CD8-positive, alpha-beta memory T cell (primary cell): ENCODE measurements around the gene PLS1. TPM values are rescaled to one million over a fixed set of nuclear protein-coding genes. Genes with fewer than 3 reads are reported as not detected.

Source experiments
- CTCF ChIA-PET: fragments of 350-600 bp; sonication (Branson Sonifier 250); formaldehyde crosslinking; loops from one replicate; lab custom pipeline; 2021; ENCODE audit warnings: antibody characterized with exemption; lab: Charles Lee
- POLR2A ChIA-PET: fragments of 350-600 bp; sonication (Branson Sonifier 250); formaldehyde crosslinking; loops from one replicate; lab custom pipeline; 2021; ENCODE audit warnings: antibody characterized with exemption; lab: Charles Lee
- DNase-seq, 5 donors: peaks; one replicate each; pipeline versions ENCODE4 v3.0.0 to v3.0.0-alpha.2; 2020 to 2022; ENCODE audit warnings: mixed read lengths in 1 of 5
- H3K27ac ChIP-seq: one replicate; pipeline ENCODE4 v1.7.0; 2013; ENCODE audit warnings: low read depth, mild to moderate bottlenecking, low read length, moderate library complexity
- H3K27me3 ChIP-seq: 2 replicates; pipeline ENCODE4 v1.7.0; 2013; ENCODE audit warnings: low read length, mild to moderate bottlenecking; ENCODE audit not compliant: insufficient read depth, poor library complexity, severe bottlenecking
- H3K36me3 ChIP-seq: 2 replicates; pipeline ENCODE4 v1.7.0; 2013; ENCODE audit warnings: mild to moderate bottlenecking, low read length, moderate library complexity; ENCODE audit not compliant: insufficient read depth
- H3K4me1 ChIP-seq: 2 replicates; pipeline ENCODE4 v1.7.0; 2013; ENCODE audit warnings: mild to moderate bottlenecking, low read length, moderate library complexity; ENCODE audit not compliant: insufficient read depth
- H3K4me3 ChIP-seq: 2 replicates; pipeline ENCODE4 v1.7.0; 2013; ENCODE audit warnings: mild to moderate bottlenecking, low read length
- H3K9me3 ChIP-seq: 2 replicates; pipeline ENCODE4 v1.7.0; 2013; ENCODE audit warnings: mild to moderate bottlenecking, low read length
- H3K27ac Mint-ChIP-seq, 8 donors: one replicate each; pipeline ENCODE4 v1.8.0; 2020 to 2021; ENCODE audit warnings: mixed read lengths in 8 of 8, mild to moderate bottlenecking in 6 of 8, inconsistent platforms in 3 of 8, moderate library complexity in 3 of 8
- H3K27me3 Mint-ChIP-seq, 2 donors: one replicate each; pipeline ENCODE4 v1.8.0; 2020 to 2021; ENCODE audit warnings: mixed read lengths in 2 of 2, mild to moderate bottlenecking in 1 of 2, moderate library complexity in 1 of 2
- H3K36me3 Mint-ChIP-seq, 3 donors: one replicate each; pipeline ENCODE4 v1.8.0; 2020 to 2021; ENCODE audit warnings: mixed read lengths in 3 of 3, inconsistent platforms in 1 of 3, mild to moderate bottlenecking in 1 of 3
- H3K4me1 Mint-ChIP-seq, 3 donors: one replicate each; pipeline ENCODE4 v1.8.0; 2020 to 2021; ENCODE audit warnings: mixed read lengths in 3 of 3, inconsistent platforms in 1 of 3, mild to moderate bottlenecking in 1 of 3
- H3K4me3 Mint-ChIP-seq, 7 donors: one replicate each; pipeline ENCODE4 v1.8.0; 2020 to 2021; ENCODE audit warnings: mixed read lengths in 7 of 7, mild to moderate bottlenecking in 6 of 7, moderate library complexity in 4 of 7, inconsistent platforms in 2 of 7
- H3K9me3 Mint-ChIP-seq, 5 donors: one replicate each; pipeline ENCODE4 v1.8.0; 2020 to 2022; ENCODE audit warnings: mixed read lengths in 5 of 5, mild to moderate bottlenecking in 3 of 5, moderate library complexity in 2 of 5, inconsistent platforms in 1 of 5
- polyA plus RNA-seq: library from polyadenylated mRNA; unstranded; fragments of 300-500 nt; fragmentation: Illumina TruSeq; gene quantifications from one replicate; pipeline ENCODE4 v1.2.3, GENCODE V29; 2021
- total RNA-seq, 2 experiments: library from RNA; stranded (reverse); gene quantifications; one replicate each; pipeline ENCODE4 v1.2.3, GENCODE V29; 2021

Gene PLS1
- total and polyA plus RNA-seq, 3 experiments from 2014 or later = 3.7 to 4.1 (median 4.0) TPM

DNA sequence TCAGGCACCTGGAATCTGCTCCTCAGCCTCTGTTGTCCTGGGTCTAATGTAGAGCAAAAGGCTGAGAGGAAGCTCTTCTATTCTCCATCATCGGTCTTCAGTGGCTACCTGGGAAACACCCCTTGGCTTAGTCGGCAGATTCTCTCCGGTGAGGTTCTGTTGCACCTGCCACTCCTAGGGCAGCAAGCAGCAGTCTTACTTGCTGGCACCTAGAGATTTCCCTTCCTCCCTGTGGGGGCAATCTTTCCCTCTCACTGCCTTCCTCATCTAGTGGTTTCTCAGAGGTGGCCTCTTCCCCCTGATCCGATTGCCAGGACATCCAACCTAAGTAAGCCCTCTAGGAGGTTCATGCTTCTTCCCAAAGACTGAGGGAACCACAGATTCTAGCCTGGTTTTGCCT lies 60.8 kb downstream of the PLS1 start:
- H3K36me3 ChIP-seq = no peaks in the 10 kb centered on the region
- H3K4me1 ChIP-seq = no peaks in the 10 kb centered on the region
- H3K9me3 ChIP-seq = no peaks in the 10 kb centered on the region
- H3K27me3 ChIP-seq = no peaks in the 10 kb centered on the region
- CTCF ChIA-PET = no interaction called here
- Mint-ChIP-seq H3K9me3 (no peaks in the 10 kb centered on the region), H3K4me1 (no peaks in the 10 kb centered on the region), H3K36me3 (no peaks in the 10 kb centered on the region), H3K27me3 (peaks cover 0 to 3% of the 10 kb centered on the region in 2 donors), H3K27ac (no peak overlapping the region), H3K4me3 (no peak overlapping the region)
- DNase-seq = no peak
- POLR2A ChIA-PET = no interaction called here
- H3K4me3 ChIP-seq = no peak overlapping the region
- no peak overlapping the region for H3K27ac ChIP-seq

DNA sequence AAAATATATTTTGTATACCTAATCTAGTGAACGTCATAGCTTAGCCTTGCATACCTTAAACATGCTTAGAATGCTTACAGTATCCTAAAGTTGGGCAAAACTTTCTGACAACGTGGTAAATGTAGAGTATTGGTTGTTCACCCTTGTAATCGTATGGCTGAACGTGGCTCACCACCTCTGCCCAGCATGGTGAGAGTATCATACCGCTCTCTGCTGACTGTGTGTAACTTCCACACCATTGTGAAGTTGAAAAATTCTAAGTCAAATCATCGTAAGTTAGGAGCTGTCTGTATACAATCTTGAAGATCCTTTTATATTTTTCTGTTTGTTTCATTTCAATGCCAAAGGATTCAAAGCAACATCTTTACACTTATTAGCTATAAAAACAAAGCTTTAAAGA lies 64.2 kb downstream of the PLS1 start:
- Histone ChIP-seq H3K9me3 (no peaks in the 10 kb centered on the region), H3K36me3 (no peaks in the 10 kb centered on the region), H3K27me3 (no peaks in the 10 kb centered on the region), H3K4me1 (no peaks in the 10 kb centered on the region), H3K27ac (no peak overlapping the region), H3K4me3 (no peak overlapping the region)
- Mint-ChIP-seq H3K36me3 (no peaks in the 10 kb centered on the region), H3K4me3 (no peak overlapping the region), H3K4me1 (no peaks in the 10 kb centered on the region), H3K27ac (no peak overlapping the region), H3K27me3 (peaks cover 0 to 1% of the 10 kb centered on the region in 2 donors), H3K9me3 (no peaks in the 10 kb centered on the region)
- ChIA-PET CTCF (no interaction called here), POLR2A (no interaction called here)
- no peak for DNase-seq

DNA sequence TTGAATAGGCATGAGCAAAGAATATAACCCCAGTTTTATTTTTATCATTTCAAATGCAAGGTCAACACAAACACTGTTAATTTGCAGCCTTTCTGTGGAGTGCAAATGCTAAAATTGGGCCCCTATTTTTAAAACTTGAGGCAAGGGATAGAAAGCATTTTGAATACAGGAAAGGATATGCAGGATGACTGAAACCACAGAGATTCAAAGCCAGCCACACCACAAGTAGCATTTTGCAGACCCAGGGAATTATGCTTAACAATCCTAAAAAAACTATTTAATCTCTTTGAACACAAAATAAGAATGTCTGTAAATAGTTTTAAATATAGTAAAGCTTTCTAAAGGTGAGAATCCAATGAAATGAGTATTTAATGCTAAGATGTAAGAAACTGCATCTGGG lies 64.7 kb downstream of the PLS1 start:
- Mint-ChIP-seq H3K36me3 (no peaks in the 10 kb centered on the region), H3K4me1 (no peaks in the 10 kb centered on the region), H3K27me3 (peaks cover 0 to 1% of the 10 kb centered on the region in 2 donors), H3K27ac (no peak overlapping the region), H3K9me3 (no peaks in the 10 kb centered on the region), H3K4me3 (no peak overlapping the region)
- no peaks in the 10 kb centered on the region for H3K36me3 ChIP-seq
- no peak overlapping the region for H3K27ac ChIP-seq
- H3K27me3 ChIP-seq = no peaks in the 10 kb centered on the region
- no peak for DNase-seq
- CTCF ChIA-PET = interaction anchor here (1.0 kb wide), 1 partner anchor 8 kb away, joined by 3 read pairs; no protein-coding TSS in a partner anchor
- POLR2A ChIA-PET = no interaction called here
- no peaks in the 10 kb centered on the region for H3K9me3 ChIP-seq
- no peak overlapping the region for H3K4me3 ChIP-seq
- no peaks in the 10 kb centered on the region for H3K4me1 ChIP-seq

DNA sequence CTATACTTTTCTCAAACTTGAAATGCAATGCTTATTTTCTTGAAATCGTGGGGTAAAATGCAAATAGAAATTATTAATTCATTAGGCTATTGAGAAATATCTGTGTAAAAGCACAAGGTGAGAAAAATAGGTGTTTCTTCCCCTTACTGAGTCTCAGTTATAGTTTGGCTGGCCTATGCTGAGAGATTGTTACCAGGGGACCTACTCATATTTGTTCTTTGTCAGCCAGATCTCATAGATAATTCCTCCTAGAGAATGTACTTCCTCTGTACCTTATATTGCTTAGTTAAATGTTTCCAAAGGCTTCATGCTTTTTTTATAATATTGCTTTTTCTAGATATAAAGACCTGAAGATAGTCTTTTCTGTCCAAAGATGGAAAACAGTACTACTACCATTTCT lies 67.7 kb downstream of the PLS1 start:
- no peak for DNase-seq
- Histone ChIP-seq H3K4me3 (no peak overlapping the region), H3K27ac (no peak overlapping the region), H3K4me1 (no peaks in the 10 kb centered on the region), H3K9me3 (no peaks in the 10 kb centered on the region), H3K27me3 (no peaks in the 10 kb centered on the region), H3K36me3 (no peaks in the 10 kb centered on the region)
- Mint-ChIP-seq H3K36me3 (no peaks in the 10 kb centered on the region), H3K9me3 (no peaks in the 10 kb centered on the region), H3K27me3 (no peaks in the 10 kb centered on the region), H3K4me3 (no peak overlapping the region), H3K27ac (peak overlapping the region in 1 of 8 donors; percentile 42), H3K4me1 (no peaks in the 10 kb centered on the region)
- ChIA-PET POLR2A (no interaction called here), CTCF (no interaction called here)

DNA sequence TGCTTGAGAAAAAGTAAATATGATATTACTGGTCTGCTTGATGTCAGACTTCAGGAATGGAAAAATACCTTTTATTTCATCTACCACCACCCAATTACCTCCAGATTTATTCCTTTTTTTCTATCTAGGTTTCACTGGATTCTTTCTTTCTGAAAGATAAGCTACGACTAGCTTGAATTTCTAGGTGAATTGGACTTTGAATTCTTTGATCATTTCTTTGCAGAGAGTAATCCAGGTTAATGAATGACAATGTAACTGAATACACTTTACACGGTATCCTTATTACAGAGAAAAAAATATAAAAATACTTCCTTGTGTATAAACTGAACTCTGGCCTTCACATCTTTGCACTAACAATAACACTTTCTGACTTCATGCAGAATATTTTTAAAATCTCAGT lies 68.1 kb downstream of the PLS1 start:
- ChIA-PET POLR2A (no interaction called here), CTCF (no interaction called here)
- Histone ChIP-seq H3K4me1 (no peaks in the 10 kb centered on the region), H3K4me3 (no peak overlapping the region), H3K9me3 (no peaks in the 10 kb centered on the region), H3K27ac (no peak overlapping the region), H3K27me3 (no peaks in the 10 kb centered on the region), H3K36me3 (no peaks in the 10 kb centered on the region)
- Mint-ChIP-seq H3K4me1 (no peaks in the 10 kb centered on the region), H3K36me3 (peaks cover 0 to 1% (median 0%) of the 10 kb centered on the region in 3 donors), H3K9me3 (no peaks in the 10 kb centered on the region), H3K27ac (no peak overlapping the region), H3K4me3 (no peak overlapping the region), H3K27me3 (no peaks in the 10 kb centered on the region)
- DNase-seq = no peak

DNA sequence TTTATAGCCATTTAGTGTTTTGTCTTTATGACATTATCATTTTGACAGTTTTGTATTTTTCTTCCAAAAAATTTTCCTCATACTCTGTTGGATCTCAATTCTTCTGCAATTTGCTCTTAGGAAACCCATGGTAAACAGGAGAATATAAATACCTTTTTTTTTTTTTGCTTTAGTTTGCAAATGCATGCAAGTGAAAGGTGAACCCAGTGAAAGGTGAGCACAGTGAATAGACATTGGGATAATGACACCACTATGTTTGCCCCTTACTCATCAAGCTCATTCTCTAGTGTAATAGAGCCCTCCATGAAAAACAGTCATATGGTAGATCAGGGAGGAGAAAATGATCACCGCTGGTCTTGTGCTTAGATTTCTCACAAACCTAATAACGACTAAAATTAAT lies 68.6 kb downstream of the PLS1 start:
- H3K9me3 ChIP-seq = no peaks in the 10 kb centered on the region
- CTCF ChIA-PET = no interaction called here
- H3K27ac ChIP-seq = no peak overlapping the region
- Mint-ChIP-seq H3K27me3 (no peaks in the 10 kb centered on the region), H3K9me3 (no peaks in the 10 kb centered on the region), H3K4me1 (no peaks in the 10 kb centered on the region), H3K27ac (peak overlapping the region in 1 of 8 donors; percentile 32), H3K36me3 (peaks cover 0 to 2% (median 0%) of the 10 kb centered on the region in 3 donors), H3K4me3 (no peak overlapping the region)
- POLR2A ChIA-PET = no interaction called here
- no peaks in the 10 kb centered on the region for H3K27me3 ChIP-seq
- no peak overlapping the region for H3K4me3 ChIP-seq
- H3K4me1 ChIP-seq = no peaks in the 10 kb centered on the region
- H3K36me3 ChIP-seq = no peaks in the 10 kb centered on the region
- no peak for DNase-seq

DNA sequence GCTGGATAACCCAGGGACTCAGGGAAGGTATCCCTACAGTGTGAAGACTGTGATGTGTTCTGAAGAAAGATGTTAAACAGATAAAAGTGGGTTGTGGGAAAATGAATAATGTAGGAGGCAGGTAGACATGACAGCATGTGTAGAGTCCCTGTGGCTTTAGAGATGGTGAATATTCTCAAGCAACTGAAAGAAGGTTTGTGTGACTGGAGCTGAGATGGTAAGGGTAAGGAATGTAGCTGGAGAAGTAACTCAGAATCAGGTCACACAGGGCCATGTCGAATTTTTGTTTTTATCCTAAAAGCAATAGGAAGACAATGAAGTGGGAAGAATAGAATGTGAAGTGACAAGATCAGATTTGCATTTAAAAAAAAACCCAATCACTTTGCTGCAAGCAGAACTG lies 73.9 kb downstream of the PLS1 start:
- Mint-ChIP-seq H3K36me3 (peaks cover 0 to 5% (median 0%) of the 10 kb centered on the region in 3 donors), H3K9me3 (no peaks in the 10 kb centered on the region), H3K27me3 (no peaks in the 10 kb centered on the region), H3K4me3 (no peak overlapping the region), H3K4me1 (no peaks in the 10 kb centered on the region), H3K27ac (peak overlapping the region in 1 of 8 donors; percentile 56)
- ChIA-PET POLR2A (no interaction called here), CTCF (no interaction called here)
- no peaks in the 10 kb centered on the region for H3K36me3 ChIP-seq
- no peaks in the 10 kb centered on the region for H3K9me3 ChIP-seq
- no peak overlapping the region for H3K4me3 ChIP-seq
- no peaks in the 10 kb centered on the region for H3K27me3 ChIP-seq
- no peak for DNase-seq
- no peak overlapping the region for H3K27ac ChIP-seq
- no peaks in the 10 kb centered on the region for H3K4me1 ChIP-seq

DNA sequence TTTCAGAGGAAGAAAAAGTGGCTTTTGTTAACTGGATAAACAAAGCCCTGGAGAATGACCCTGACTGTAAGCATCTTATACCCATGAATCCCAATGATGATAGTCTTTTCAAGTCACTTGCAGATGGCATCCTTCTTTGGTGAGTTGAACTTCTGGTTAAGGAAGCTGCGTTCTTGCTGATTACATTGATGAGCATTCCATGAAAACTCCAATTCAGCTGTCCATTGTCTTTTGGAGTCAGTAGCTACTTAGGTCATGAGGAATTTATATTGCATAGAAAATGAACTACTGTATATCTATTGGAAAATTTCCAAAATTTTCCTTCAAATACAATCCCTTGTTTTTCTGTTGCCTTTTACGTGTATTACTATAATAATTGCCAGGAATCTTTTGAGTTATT lies 80.0 kb downstream of the PLS1 start:
- POLR2A ChIA-PET = no interaction called here
- DNase-seq = no peak

DNA sequence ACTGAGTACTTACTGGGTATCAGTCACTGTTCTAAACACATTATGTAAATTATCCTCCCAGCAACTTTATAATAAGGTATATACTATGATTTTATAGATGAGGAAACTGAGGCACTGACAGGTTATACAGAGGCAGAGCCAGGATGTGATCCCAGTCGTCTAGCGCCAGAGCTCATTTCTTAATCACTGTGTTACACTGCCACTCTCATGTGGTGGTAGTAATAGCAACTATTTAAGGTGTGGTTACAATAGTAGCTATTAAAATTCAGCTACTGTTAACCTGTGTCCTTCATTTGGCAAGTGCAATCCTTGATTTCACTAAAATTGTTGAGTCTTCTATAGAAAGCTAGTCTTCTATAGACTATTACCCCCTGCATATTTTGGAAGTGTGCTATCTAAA lies 84.5 kb downstream of the PLS1 start:
- no peaks in the 10 kb centered on the region for H3K9me3 ChIP-seq
- Mint-ChIP-seq H3K36me3 (peaks cover 0 to 3% (median 3%) of the 10 kb centered on the region in 3 donors), H3K27me3 (peaks cover 0 to 2% of the 10 kb centered on the region in 2 donors), H3K27ac (no peak overlapping the region), H3K4me3 (no peak overlapping the region), H3K4me1 (no peaks in the 10 kb centered on the region), H3K9me3 (no peaks in the 10 kb centered on the region)
- POLR2A ChIA-PET = no interaction called here
- no peaks in the 10 kb centered on the region for H3K4me1 ChIP-seq
- DNase-seq = no peak
- CTCF ChIA-PET = no interaction called here
- H3K4me3 ChIP-seq = no peak overlapping the region
- H3K27ac ChIP-seq = no peak overlapping the region
- H3K27me3 ChIP-seq = no peaks in the 10 kb centered on the region
- no peaks in the 10 kb centered on the region for H3K36me3 ChIP-seq

More for the DNA sequence above, 80.0 kb downstream of the PLS1 start:
- no peaks in the 10 kb centered on the region for H3K4me1 ChIP-seq
- CTCF ChIA-PET = no interaction called here
- Mint-ChIP-seq H3K9me3 (no peaks in the 10 kb centered on the region), H3K4me3 (no peak overlapping the region), H3K4me1 (no peaks in the 10 kb centered on the region), H3K27ac (no peak overlapping the region), H3K27me3 (no peaks in the 10 kb centered on the region), H3K36me3 (peaks cover 0 to 4% (median 3%) of the 10 kb centered on the region in 3 donors)
- H3K27ac ChIP-seq = no peak overlapping the region
- H3K4me3 ChIP-seq = no peak overlapping the region
- H3K27me3 ChIP-seq = no peaks in the 10 kb centered on the region
- H3K9me3 ChIP-seq = no peaks in the 10 kb centered on the region
- H3K36me3 ChIP-seq = no peaks in the 10 kb centered on the region
